Measurements from ENCODE around the gene UFSP2.

Gene UFSP2

GRCh38 chr4:185464183-185464582 lies 38.4 kb upstream of the UFSP2 start:
- H3K4me1 ChIP-seq (ENCODE audit: control insufficient read depth in 1 of 2, insufficient read depth in 2 of 2, low read length in 2 of 2): no peaks in the 10 kb centered on the region

GRCh38 chr4:185463541-185463940 lies 37.8 kb upstream of the UFSP2 start:
- Histone ChIP-seq H3K27ac (ENCODE audit: low read length) (no peak overlapping the region), H3K27me3 (ENCODE audit: low read depth, low read length) (no peaks in the 10 kb centered on the region), H3K4me1 (ENCODE audit: control insufficient read depth in 1 of 2, insufficient read depth in 2 of 2, low read length in 2 of 2) (no peaks in the 10 kb centered on the region), H3K4me3 (ENCODE audit: low read depth in 1 of 2, low read length in 2 of 2) (no peak overlapping the region), H3K9me3 (ENCODE audit: control insufficient read depth in 1 of 2, low read length in 2 of 2) (no peaks in the 10 kb centered on the region), H3K36me3 (ENCODE audit: control insufficient read depth in 1 of 2, insufficient read depth in 2 of 2, low read length in 2 of 2) (peaks cover 0 to 8% of the 10 kb centered on the region in 2 donors)

More at GRCh38 chr4:185464183-185464582, 38.4 kb upstream of the UFSP2 start:
- Histone ChIP-seq H3K27ac (ENCODE audit: low read length) (no peak overlapping the region), H3K9me3 (ENCODE audit: control insufficient read depth in 1 of 2, low read length in 2 of 2) (no peaks in the 10 kb centered on the region), H3K4me3 (ENCODE audit: low read depth in 1 of 2, low read length in 2 of 2) (no peak overlapping the region), H3K36me3 (ENCODE audit: control insufficient read depth in 1 of 2, insufficient read depth in 2 of 2, low read length in 2 of 2) (peaks cover 0 to 8% of the 10 kb centered on the region in 2 donors), H3K27me3 (ENCODE audit: low read depth, low read length) (no peaks in the 10 kb centered on the region)

- peaks cover 0 to 8% of the 10 kb centered on the region in 2 donors for H3K36me3 ChIP-seq (ENCODE audit: control insufficient read depth in 1 of 2, insufficient read depth in 2 of 2, low read length in 2 of 2)
- no peak overlapping the region for H3K4me3 ChIP-seq (ENCODE audit: low read depth in 1 of 2, low read length in 2 of 2)
- H3K27me3 ChIP-seq (ENCODE audit: low read depth, low read length): no peaks in the 10 kb centered on the region
- no peak overlapping the region for H3K27ac ChIP-seq (ENCODE audit: low read length)
- H3K4me1 ChIP-seq (ENCODE audit: control insufficient read depth in 1 of 2, insufficient read depth in 2 of 2, low read length in 2 of 2): no peaks in the 10 kb centered on the region
- no peaks in the 10 kb centered on the region for H3K9me3 ChIP-seq (ENCODE audit: control insufficient read depth in 1 of 2, low read length in 2 of 2)
Observed at GRCh38 chr4:185461565-185461964, 35.8 kb upstream of the UFSP2 start.

- H3K9me3 ChIP-seq (ENCODE audit: control insufficient read depth in 1 of 2, low read length in 2 of 2): no peaks in the 10 kb centered on the region
- no peak overlapping the region for H3K4me3 ChIP-seq (ENCODE audit: low read depth in 1 of 2, low read length in 2 of 2)
- no peaks in the 10 kb centered on the region for H3K4me1 ChIP-seq (ENCODE audit: control insufficient read depth in 1 of 2, insufficient read depth in 2 of 2, low read length in 2 of 2)
- no peak overlapping the region for H3K27ac ChIP-seq (ENCODE audit: low read length)
- H3K27me3 ChIP-seq (ENCODE audit: low read depth, low read length): no peaks in the 10 kb centered on the region
- H3K36me3 ChIP-seq (ENCODE audit: control insufficient read depth in 1 of 2, insufficient read depth in 2 of 2, low read length in 2 of 2): peaks cover 0 to 8% of the 10 kb centered on the region in 2 donors
Observed at GRCh38 chr4:185457136-185457535, 31.4 kb upstream of the UFSP2 start.

GRCh38 chr4:185456131-185456530 lies 30.4 kb upstream of the UFSP2 start:
- H3K4me3 ChIP-seq (ENCODE audit: low read depth in 1 of 2, low read length in 2 of 2): no peak overlapping the region
- no peaks in the 10 kb centered on the region for H3K9me3 ChIP-seq (ENCODE audit: control insufficient read depth in 1 of 2, low read length in 2 of 2)
- no peaks in the 10 kb centered on the region for H3K4me1 ChIP-seq (ENCODE audit: control insufficient read depth in 1 of 2, insufficient read depth in 2 of 2, low read length in 2 of 2)
- no peak overlapping the region for H3K27ac ChIP-seq (ENCODE audit: low read length)
- peaks cover 0 to 8% of the 10 kb centered on the region in 2 donors for H3K36me3 ChIP-seq (ENCODE audit: control insufficient read depth in 1 of 2, insufficient read depth in 2 of 2, low read length in 2 of 2)
- H3K27me3 ChIP-seq (ENCODE audit: low read depth, low read length): no peaks in the 10 kb centered on the region

- no peaks in the 10 kb centered on the region for H3K27me3 ChIP-seq (ENCODE audit: low read depth, low read length)
- no peak overlapping the region for H3K27ac ChIP-seq (ENCODE audit: low read length)
- no peaks in the 10 kb centered on the region for H3K36me3 ChIP-seq (ENCODE audit: control insufficient read depth in 1 of 2, insufficient read depth in 2 of 2, low read length in 2 of 2)
- H3K4me3 ChIP-seq (ENCODE audit: low read depth in 1 of 2, low read length in 2 of 2): no peak overlapping the region
- no peaks in the 10 kb centered on the region for H3K4me1 ChIP-seq (ENCODE audit: control insufficient read depth in 1 of 2, insufficient read depth in 2 of 2, low read length in 2 of 2)
- no peaks in the 10 kb centered on the region for H3K9me3 ChIP-seq (ENCODE audit: control insufficient read depth in 1 of 2, low read length in 2 of 2)
Observed at GRCh38 chr4:185445209-185445608, 19.4 kb upstream of the UFSP2 start.

- no peaks in the 10 kb centered on the region for H3K27me3 ChIP-seq (ENCODE audit: low read depth, low read length)
- no peaks in the 10 kb centered on the region for H3K4me1 ChIP-seq (ENCODE audit: control insufficient read depth in 1 of 2, insufficient read depth in 2 of 2, low read length in 2 of 2)
- no peaks in the 10 kb centered on the region for H3K36me3 ChIP-seq (ENCODE audit: control insufficient read depth in 1 of 2, insufficient read depth in 2 of 2, low read length in 2 of 2)
- no peak overlapping the region for H3K27ac ChIP-seq (ENCODE audit: low read length)
- no peaks in the 10 kb centered on the region for H3K9me3 ChIP-seq (ENCODE audit: control insufficient read depth in 1 of 2, low read length in 2 of 2)
- no peak overlapping the region for H3K4me3 ChIP-seq (ENCODE audit: low read depth in 1 of 2, low read length in 2 of 2)
Observed at GRCh38 chr4:185441479-185441878, 15.7 kb upstream of the UFSP2 start.

- Histone ChIP-seq H3K27me3 (ENCODE audit: low read depth, low read length) (no peaks in the 10 kb centered on the region), H3K27ac (ENCODE audit: low read length) (no peak overlapping the region), H3K4me3 (ENCODE audit: low read depth in 1 of 2, low read length in 2 of 2) (no peak overlapping the region), H3K9me3 (ENCODE audit: control insufficient read depth in 1 of 2, low read length in 2 of 2) (no peaks in the 10 kb centered on the region), H3K4me1 (ENCODE audit: control insufficient read depth in 1 of 2, insufficient read depth in 2 of 2, low read length in 2 of 2) (no peaks in the 10 kb centered on the region), H3K36me3 (ENCODE audit: control insufficient read depth in 1 of 2, insufficient read depth in 2 of 2, low read length in 2 of 2) (no peaks in the 10 kb centered on the region)
Observed at GRCh38 chr4:185437809-185438208, 12.0 kb upstream of the UFSP2 start.

GRCh38 chr4:185435466-185435865 lies 9.7 kb upstream of the UFSP2 start:
- Histone ChIP-seq H3K9me3 (ENCODE audit: control insufficient read depth in 1 of 2, low read length in 2 of 2) (no peaks in the 10 kb centered on the region), H3K4me3 (ENCODE audit: low read depth in 1 of 2, low read length in 2 of 2) (no peak overlapping the region), H3K27ac (ENCODE audit: low read length) (no peak overlapping the region), H3K36me3 (ENCODE audit: control insufficient read depth in 1 of 2, insufficient read depth in 2 of 2, low read length in 2 of 2) (no peaks in the 10 kb centered on the region), H3K27me3 (ENCODE audit: low read depth, low read length) (no peaks in the 10 kb centered on the region), H3K4me1 (ENCODE audit: control insufficient read depth in 1 of 2, insufficient read depth in 2 of 2, low read length in 2 of 2) (no peaks in the 10 kb centered on the region)

- no peaks in the 10 kb centered on the region for H3K9me3 ChIP-seq (ENCODE audit: control insufficient read depth in 1 of 2, low read length in 2 of 2)
- no peaks in the 10 kb centered on the region for H3K27me3 ChIP-seq (ENCODE audit: low read depth, low read length)
- no peak overlapping the region for H3K4me3 ChIP-seq (ENCODE audit: low read depth in 1 of 2, low read length in 2 of 2)
- H3K27ac ChIP-seq (ENCODE audit: low read length): no peak overlapping the region
- H3K4me1 ChIP-seq (ENCODE audit: control insufficient read depth in 1 of 2, insufficient read depth in 2 of 2, low read length in 2 of 2): peaks cover 3 to 5% of the 10 kb centered on the region in 2 donors
- no peaks in the 10 kb centered on the region for H3K36me3 ChIP-seq (ENCODE audit: control insufficient read depth in 1 of 2, insufficient read depth in 2 of 2, low read length in 2 of 2)
Observed at GRCh38 chr4:185429660-185430059, 3.9 kb upstream of the UFSP2 start.

GRCh38 chr4:185426960-185427688 lies 1.4 kb upstream of the UFSP2 start:
- Histone ChIP-seq H3K27ac (ENCODE audit: low read length) (no peak overlapping the region), H3K27me3 (ENCODE audit: low read depth, low read length) (no peaks in the 10 kb centered on the region), H3K4me1 (ENCODE audit: control insufficient read depth in 1 of 2, insufficient read depth in 2 of 2, low read length in 2 of 2) (peaks cover 8 to 21% of the 10 kb centered on the region in 2 donors), H3K36me3 (ENCODE audit: control insufficient read depth in 1 of 2, insufficient read depth in 2 of 2, low read length in 2 of 2) (no peaks in the 10 kb centered on the region), H3K4me3 (ENCODE audit: low read depth in 1 of 2, low read length in 2 of 2) (no peak overlapping the region), H3K9me3 (ENCODE audit: control insufficient read depth in 1 of 2, low read length in 2 of 2) (no peaks in the 10 kb centered on the region)

All from muscle layer of duodenum (tissue), 2 donors.